HG02798 (cell line): ENCODE data around the gene SYNGR1.
"Not testable (repeated sequence)": the region's sequence is repeated elsewhere in the genome, so short reads cannot be mapped to it uniquely, and the experiment has no call there.

ENCODE experiments used
- ATAC-seq: cut with Tn5 transposase; IDR thresholded peaks from one replicate; pipeline ENCODE4 v1.9.1; 2021; ENCODE audit warnings: mild to moderate bottlenecking; ENCODE audit not compliant: unreplicated experiment, poor library complexity

Gene SYNGR1

GRCh38 chr22:39395936-39396796 is 46.4 kb downstream of the SYNGR1 start:
- ATAC-seq = no peak

- no peak for ATAC-seq
Measured at GRCh38 chr22:39396797-39397195, 47.0 kb downstream of the SYNGR1 start.

GRCh38 chr22:39401301-39401631 is 51.5 kb downstream of the SYNGR1 start:
- ATAC-seq = no peak

DNA sequence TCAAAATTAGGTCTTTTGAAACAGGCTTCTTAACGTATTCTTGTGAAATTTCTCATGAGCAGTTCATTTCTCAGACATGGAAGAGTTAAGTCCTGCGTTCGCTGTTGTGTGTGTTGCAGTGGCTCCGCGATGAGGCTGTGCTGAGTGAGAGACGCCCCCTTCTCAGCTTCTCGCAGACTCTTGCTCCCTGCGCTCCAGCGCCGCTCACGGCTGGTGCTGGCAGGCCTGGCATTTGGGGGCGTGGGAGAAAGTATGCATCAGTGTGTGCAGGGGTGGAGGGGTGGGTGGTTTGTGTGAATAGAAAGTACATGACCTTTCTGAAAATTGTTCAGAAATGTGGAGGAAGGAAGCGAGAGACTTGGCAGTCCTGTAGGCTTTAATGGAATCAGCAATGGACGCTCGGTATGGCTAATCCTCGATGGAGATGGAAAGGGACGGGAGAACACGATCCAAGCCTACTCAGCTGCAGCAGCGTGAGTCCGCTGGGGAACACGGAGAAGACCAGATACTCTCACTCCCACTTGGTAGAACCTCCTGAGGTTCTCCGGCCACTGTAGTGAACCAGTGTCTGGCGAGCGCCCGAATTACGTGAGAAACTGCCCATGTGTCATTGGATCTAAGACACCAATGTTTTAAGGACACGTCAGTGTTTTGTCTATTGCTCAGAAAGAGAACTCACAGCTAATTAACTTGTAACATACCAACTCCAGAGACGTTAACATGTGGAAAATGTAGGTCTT is 55.7 kb downstream of the SYNGR1 start:
- ATAC-seq = no peak

GRCh38 chr22:39408173-39408572 is 58.4 kb downstream of the SYNGR1 start:
- ATAC-seq = no peak

DNA sequence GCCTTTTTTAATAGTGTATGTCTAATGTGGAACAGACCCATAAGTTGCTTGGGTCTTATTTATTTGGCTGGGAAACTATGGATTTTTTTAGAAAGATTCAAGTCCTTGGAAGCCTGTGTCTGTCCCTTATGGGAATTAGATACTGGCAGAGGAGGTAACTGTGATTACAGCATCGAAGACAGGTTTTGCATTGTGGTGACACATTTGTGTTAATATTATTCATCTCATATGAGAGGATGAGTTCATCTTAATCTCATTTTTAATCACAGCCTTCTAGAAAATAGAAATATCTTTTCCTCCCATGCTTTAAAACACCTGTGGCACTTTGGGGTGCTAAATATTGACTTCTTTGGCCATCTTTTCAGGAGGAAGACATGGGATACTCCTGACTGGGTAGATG is 59.0 kb downstream of the SYNGR1 start:
- ATAC-seq = no peak

DNA sequence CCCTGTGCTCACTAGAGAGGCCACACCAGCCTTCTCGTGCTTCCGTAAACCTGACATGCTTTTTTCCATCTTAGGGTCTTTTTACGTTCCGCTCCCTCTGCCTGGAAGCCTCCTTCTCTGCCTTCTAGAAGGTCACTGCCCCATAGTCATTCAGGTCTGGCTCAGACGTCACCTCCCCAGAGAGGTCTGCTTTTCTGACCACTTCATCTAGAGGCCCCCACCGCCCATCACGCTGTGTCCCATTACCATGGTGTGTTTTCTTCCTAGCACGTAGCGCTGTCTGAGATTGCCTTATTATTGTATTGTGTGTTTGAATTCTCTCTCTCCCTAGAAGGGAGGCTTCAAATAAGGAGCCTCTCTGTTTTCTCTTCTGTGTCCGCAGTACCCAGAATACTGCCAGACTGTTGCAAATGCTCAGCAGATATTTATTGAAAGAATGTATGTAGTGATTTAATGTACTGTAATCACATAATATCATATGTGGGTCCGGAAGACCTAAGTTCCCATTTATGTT is 59.8 kb downstream of the SYNGR1 start:
- ATAC-seq = no peak

- no peak for ATAC-seq
Measured at GRCh38 chr22:39410264-39410663, 60.5 kb downstream of the SYNGR1 start.

GRCh38 chr22:39411828-39412365 is 62.1 kb downstream of the SYNGR1 start:
- ATAC-seq = not testable (repeated sequence)

GRCh38 chr22:39413204-39413603 is 63.4 kb downstream of the SYNGR1 start:
- ATAC-seq = not testable (repeated sequence)

- no peak for ATAC-seq
Measured at GRCh38 chr22:39414377-39414776, 64.6 kb downstream of the SYNGR1 start.

GRCh38 chr22:39414886-39415285 is 65.1 kb downstream of the SYNGR1 start:
- ATAC-seq = no peak

- no peak for ATAC-seq
Measured at GRCh38 chr22:39415506-39415905, 65.7 kb downstream of the SYNGR1 start.

- no peak for ATAC-seq
Measured at GRCh38 chr22:39416319-39416718, 66.5 kb downstream of the SYNGR1 start.

DNA sequence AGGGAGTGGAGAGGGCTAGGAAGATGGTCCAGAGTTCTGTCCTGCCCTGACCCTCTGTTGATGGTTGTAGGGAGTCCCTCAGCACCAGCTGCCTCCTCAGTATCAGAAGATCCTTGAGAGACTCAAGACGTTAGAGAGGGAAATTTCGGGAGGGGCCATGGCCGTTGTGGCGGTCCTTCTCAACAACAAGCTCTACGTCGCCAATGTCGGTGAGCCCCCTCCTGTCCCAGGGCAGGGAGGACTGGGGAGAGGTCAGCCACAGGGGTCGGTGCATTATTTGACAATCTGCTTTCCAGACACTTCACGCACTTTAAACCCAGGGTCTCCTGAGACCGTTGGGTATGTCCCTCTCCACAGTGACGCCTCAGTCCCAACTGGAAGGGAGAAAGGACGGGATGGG is 67.8 kb downstream of the SYNGR1 start:
- no peak for ATAC-seq

- ATAC-seq = no peak
Measured at GRCh38 chr22:39418696-39419095, 68.9 kb downstream of the SYNGR1 start.

GRCh38 chr22:39419096-39419495 is 69.3 kb downstream of the SYNGR1 start:
- no peak for ATAC-seq

DNA sequence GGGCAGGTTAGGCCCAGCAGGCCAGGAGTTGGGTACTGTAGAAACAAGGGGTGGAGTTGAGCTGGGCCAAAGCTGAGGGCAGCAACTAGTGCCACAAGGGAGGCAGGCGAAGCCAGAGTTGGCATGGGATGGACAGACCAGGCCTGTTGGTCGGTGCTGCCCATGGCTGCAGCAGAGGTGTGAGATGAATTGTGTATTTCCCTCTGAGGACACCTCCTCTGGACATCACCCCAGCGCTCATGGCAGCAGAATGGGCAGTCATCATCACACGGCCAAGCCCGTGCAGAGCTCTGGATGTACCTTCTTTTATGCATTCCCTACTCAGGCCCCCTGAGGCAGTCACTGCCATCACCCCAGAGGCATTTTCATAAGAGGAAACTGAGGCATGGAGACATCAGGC is 70.1 kb downstream of the SYNGR1 start:
- no peak for ATAC-seq

DNA sequence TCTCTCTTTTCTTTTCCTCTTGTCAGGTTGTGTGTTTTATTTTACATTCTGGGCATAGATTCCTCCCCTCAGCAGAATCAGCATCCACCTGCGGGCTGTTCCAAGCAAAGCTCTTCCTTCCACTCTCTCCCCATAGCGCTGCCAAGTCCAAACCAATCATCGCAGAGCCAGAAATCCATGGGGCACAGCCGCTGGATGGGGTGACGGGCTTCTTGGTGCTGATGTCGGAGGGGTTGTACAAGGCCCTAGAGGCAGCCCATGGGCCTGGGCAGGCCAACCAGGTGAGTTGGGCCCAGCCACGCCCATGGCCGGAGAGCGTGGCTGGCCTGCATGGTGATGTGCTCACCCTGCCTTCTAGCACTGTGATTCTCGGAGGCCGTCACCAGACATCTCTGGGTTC is 71.9 kb downstream of the SYNGR1 start:
- ATAC-seq = no peak

GRCh38 chr22:39422101-39422500 is 72.3 kb downstream of the SYNGR1 start:
- no peak for ATAC-seq

DNA sequence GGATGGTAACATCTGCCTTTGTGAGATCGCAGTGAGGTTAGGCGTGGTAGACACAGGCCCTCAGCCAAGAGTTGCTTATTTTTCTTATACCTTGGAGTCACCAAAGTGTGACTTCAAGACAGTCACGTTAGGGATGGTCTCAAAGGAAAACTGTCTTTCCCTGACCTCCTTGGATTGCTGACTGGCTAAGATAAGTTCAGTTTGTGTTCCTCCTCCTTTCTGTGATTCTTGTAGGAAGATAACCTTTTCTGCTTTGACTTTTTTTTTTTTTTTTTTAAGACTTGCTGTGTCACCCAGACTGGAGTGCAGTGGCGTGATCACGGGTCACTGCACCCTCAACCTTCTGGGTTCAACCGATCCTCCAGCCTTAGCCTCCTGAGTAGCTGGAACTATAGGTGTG is 72.9 kb downstream of the SYNGR1 start:
- no peak for ATAC-seq
